GM12801 (cell line): ENCODE data around the gene GRK1.

Experiments used
- TF ChIP-seq, protein P1 (sequence below): IDR thresholded peaks from one replicate; pipeline ENCODE4 v1.5.1; 2011; ENCODE audit warnings: control low read depth; ENCODE audit not compliant: insufficient read length; ENCODE audit errors: extremely low read depth

GRK1 gene

DNA sequence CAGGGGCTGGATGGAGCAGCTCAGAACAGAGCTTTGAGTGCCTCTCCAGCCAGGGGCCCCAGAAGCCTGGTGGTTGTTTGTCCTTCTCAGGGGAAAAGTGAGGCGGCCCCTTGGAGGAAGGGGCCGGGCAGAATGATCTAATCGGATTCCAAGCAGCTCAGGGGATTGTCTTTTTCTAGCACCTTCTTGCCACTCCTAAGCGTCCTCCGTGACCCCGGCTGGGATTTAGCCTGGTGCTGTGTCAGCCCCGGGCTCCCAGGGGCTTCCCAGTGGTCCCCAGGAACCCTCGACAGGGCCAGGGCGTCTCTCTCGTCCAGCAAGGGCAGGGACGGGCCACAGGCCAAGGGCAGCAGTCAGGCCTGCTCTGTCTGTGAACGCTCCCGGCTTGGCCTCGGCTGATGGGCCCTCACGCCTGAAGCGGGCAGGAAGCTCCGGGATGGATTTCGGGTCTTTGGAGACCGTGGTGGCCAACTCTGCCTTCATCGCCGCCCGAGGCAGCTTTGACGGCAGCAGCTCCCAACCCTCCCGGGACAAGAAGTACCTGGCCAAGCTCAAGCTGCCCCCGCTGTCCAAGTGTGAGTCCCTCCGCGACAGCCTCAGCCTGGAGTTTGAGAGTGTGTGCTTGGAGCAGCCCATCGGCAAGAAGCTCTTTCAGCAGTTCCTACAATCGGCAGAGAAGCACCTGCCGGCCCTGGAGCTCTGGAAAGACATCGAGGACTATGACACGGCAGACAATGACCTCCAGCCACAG, at the start of gene GRK1:
Gene GRK1 (plus strand): TSS at position 269 of the 751 bp plus-strand sequence. CDS start 168 bp downstream, at position 437.
- TF ChIP-seq, protein P1, sequence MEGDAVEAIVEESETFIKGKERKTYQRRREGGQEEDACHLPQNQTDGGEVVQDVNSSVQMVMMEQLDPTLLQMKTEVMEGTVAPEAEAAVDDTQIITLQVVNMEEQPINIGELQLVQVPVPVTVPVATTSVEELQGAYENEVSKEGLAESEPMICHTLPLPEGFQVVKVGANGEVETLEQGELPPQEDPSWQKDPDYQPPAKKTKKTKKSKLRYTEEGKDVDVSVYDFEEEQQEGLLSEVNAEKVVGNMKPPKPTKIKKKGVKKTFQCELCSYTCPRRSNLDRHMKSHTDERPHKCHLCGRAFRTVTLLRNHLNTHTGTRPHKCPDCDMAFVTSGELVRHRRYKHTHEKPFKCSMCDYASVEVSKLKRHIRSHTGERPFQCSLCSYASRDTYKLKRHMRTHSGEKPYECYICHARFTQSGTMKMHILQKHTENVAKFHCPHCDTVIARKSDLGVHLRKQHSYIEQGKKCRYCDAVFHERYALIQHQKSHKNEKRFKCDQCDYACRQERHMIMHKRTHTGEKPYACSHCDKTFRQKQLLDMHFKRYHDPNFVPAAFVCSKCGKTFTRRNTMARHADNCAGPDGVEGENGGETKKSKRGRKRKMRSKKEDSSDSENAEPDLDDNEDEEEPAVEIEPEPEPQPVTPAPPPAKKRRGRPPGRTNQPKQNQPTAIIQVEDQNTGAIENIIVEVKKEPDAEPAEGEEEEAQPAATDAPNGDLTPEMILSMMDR, result no peak

DNA sequence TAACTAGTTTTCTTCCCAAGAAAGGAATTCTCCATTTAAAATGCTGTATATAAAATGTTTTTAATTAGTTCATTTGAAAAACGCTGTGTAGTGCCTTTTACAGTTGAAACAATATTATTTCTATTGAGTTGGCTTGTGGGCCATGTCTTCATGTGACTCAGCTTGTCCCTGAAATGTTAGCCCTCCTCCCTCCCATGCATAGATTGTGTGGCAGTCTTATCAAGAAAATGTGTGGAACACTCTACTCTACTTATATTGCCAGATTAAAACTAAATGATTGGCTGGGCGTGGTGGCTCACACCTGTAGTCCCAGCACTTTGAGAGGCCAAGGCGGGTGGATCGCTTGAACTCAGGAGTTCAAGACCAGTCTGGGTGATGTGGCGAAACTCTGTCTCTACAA, 49.1 kb upstream of the GRK1 start:
- TF ChIP-seq, protein P1, result no peak

DNA sequence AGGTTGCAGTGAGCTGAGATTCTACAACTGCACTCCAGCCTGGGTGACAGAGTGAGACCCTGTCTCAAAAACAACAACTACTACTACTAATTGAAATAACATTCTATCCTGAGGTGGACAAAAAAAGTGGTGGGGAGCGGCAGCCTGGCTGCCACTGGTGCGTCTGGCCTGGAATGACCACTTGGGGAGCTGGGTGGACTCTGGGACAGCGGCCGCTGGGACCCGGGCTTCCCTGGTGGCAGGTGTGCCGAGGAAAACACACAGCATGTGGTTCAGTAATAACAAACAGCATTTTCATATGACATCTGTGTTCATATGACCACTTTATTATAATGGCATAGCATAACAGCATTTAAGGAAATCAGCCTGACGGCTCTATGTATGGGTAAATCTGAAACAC, 48.6 kb upstream of the GRK1 start:
- TF ChIP-seq, protein P1, result no peak

DNA sequence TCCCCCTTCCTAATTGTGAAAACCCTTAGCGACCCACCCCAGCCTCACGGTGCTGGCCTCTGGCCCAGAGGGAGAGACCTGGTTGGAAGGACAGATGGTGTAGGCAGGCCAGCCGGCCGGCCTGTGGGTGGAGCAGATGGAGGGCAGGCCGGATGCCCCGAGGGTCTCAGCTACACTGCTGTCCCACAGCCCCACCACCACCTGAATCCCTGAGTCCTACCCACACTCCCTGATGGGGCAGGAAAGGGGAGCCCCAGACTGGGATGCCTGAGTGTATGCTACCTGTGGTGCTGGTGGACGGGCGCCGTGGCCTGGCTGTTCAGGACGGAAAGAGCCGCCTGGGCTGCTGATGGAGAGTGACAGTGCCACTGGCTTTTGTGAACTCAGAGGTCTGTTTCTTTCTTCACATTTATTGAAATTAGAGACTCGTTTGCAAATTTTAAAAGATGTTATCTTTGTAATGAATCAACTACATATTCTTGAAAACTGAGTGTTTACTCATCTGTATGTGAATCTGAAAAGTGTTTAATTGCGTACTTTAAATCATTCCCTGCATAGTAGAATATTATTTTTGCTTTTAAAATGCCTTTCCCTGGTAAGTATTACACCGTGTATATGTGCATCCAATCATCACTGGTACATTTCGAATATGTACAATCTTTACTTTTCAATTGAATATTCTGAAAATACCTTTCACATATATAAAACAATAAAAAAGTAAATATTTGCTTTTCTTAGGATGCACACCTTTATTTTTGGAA, 46.8 kb upstream of the GRK1 start:
- TF ChIP-seq, protein P1, result no peak

DNA sequence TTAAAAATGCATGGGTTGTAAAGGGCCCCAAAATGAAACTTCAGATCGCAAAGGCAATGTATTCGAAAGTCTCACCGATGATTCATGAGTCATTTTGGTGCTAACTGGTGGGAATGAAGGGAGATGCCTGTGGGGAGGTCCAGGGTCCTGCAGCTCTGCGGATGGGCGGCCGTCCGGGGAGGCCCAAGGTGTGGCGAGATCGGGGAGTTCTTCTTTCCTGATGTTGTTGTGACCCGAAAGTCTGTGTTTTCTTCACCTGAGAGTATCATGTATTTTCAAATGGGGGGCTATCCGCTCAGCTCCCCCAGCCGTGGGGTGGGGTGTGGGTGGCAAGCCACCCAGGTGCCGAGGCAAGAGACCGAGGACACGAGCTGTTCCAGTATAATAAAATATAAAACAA, 46.0 kb upstream of the GRK1 start:
- TF ChIP-seq, protein P1, result no peak

DNA sequence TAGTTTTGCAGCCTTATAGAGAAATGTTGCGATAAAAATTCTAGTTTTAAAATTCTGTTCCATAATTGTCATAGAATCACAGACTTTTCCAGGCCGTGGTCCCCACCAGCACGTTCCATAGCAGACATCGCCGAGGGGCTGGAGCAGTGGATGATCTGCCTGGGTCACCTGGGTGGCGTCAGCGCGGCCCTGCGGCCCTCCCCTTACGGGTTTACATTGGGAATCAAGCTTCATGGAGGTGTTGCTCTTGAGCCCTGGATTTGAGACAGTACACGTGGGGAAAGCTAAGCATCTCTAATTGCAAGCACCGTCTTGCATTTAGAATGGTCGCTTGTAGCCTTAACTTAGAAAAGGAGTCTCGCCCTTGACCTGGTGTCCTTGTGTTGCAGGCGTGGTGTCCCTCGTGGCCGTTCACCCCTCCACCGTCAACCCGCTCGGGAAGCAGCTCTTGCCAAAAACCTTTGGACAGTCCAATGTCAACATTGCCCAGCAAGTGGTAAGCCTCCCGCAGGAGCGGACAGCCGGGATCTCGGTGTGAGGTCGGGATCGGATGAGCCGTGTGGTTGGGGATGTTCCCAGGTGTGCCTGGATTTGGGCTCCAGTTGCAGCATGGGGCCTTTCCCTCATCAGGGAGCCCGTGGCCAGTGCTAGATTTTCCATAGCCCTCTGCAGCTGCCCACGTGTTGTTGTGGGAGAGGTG, 44.1 kb upstream of the GRK1 start:
- TF ChIP-seq, protein P1, result no peak
